Naive thymus-derived CD8-positive, alpha-beta T cell (primary cell): ENCODE data around the gene ADD2. TPM values are rescaled to one million over a fixed set of nuclear protein-coding genes. Genes with fewer than 3 reads are reported as not detected.
A peak's percentile ranks its signal among the peaks of the same experiment; 100 is the strongest.

Experiments used
- ATAC-seq, 2 donors: fragments of 150-1000 bp; cut with Tn5 transposase in 1 of 2; sonication (Bioruptor Pico), chemical (Tn5 transposase) in 1 of 2; 1 replicate in 1 of 2; 2 replicates in 1 of 2; pipeline ENCODE4 v1.10.0; 2021; ENCODE audit warnings: mild to moderate bottlenecking in 2 of 2, moderate library complexity in 2 of 2
- POLR2A ChIA-PET: fragments of 350-600 bp; sonication (Branson Sonifier 250); formaldehyde crosslinking; loops from one replicate; lab custom pipeline; 2021; ENCODE audit warnings: antibody characterized with exemption; lab: Charles Lee
- DNase-seq, 10 donors: peaks; one replicate each; pipeline versions ENCODE4 v3.0.0 to v3.0.0-alpha.2; 2020 to 2022
- H3K27ac Mint-ChIP-seq, 10 donors: one replicate each; pipeline ENCODE4 v1.8.0; 2020 to 2022; ENCODE audit warnings: mild to moderate bottlenecking in 10 of 10, mixed read lengths in 10 of 10, moderate library complexity in 4 of 10, inconsistent platforms in 1 of 10
- H3K27me3 Mint-ChIP-seq, 5 donors: one replicate each; pipeline ENCODE4 v1.8.0; 2021 to 2022; ENCODE audit warnings: mixed read lengths in 5 of 5
- H3K36me3 Mint-ChIP-seq, 3 donors: one replicate each; pipeline ENCODE4 v1.8.0; 2020 to 2022; ENCODE audit warnings: mixed read lengths in 3 of 3, mild to moderate bottlenecking in 2 of 3, inconsistent platforms in 1 of 3
- H3K4me1 Mint-ChIP-seq, 4 donors: one replicate each; pipeline ENCODE4 v1.8.0; 2021 to 2022; ENCODE audit warnings: mixed read lengths in 4 of 4
- H3K4me3 Mint-ChIP-seq, 10 donors: one replicate each; pipeline ENCODE4 v1.8.0; 2020 to 2022; ENCODE audit warnings: mild to moderate bottlenecking in 10 of 10, mixed read lengths in 10 of 10, moderate library complexity in 6 of 10, inconsistent platforms in 1 of 10
- H3K9me3 Mint-ChIP-seq, 9 donors: one replicate each; pipeline ENCODE4 v1.8.0; 2020 to 2022; ENCODE audit warnings: mixed read lengths in 9 of 9, mild to moderate bottlenecking in 3 of 9, inconsistent platforms in 1 of 9, moderate library complexity in 1 of 9
- polyA plus RNA-seq, 3 donors: library from polyadenylated mRNA; unstranded; fragments of 300-500 nt; fragmentation: Illumina TruSeq; gene quantifications; one replicate each; pipeline ENCODE4 v1.2.3, GENCODE V29; 2021
- total RNA-seq, 8 experiments: library from RNA in 2 of 8; stranded (reverse) in 2 of 8; gene quantifications; one replicate each; pipeline ENCODE4 v1.2.3 and lab custom pipeline; 2021 to 2026

The ADD2 gene
- total and polyA plus RNA-seq, 5 experiments from 2014 or later = 1.8 to 10.9 (median 4.7) TPM

GRCh38 chr2:70797506-70797905, 29.5 kb upstream of the ADD2 start:
- H3K9me3 Mint-ChIP-seq = peaks cover 0 to 11% (median 6%) of the 10 kb centered on the region in 9 donors
- ATAC-seq = no peak

GRCh38 chr2:70796262-70796661, 28.3 kb upstream of the ADD2 start:
- H3K27me3 Mint-ChIP-seq = peaks cover 12 to 71% (median 22%) of the 10 kb centered on the region in 5 donors
- no peak overlapping the region for H3K4me3 Mint-ChIP-seq
- peaks cover 0 to 11% (median 6%) of the 10 kb centered on the region in 9 donors for H3K9me3 Mint-ChIP-seq
- POLR2A ChIA-PET = interaction anchor here (0.7 kb wide), 1 partner anchor 101 kb away, joined by 3 read pairs; no protein-coding TSS in a partner anchor
- H3K36me3 Mint-ChIP-seq = peaks cover 0 to 8% (median 5%) of the 10 kb centered on the region in 3 donors
- no peak for DNase-seq
- H3K27ac Mint-ChIP-seq = no peak overlapping the region
- peaks cover 0 to 11% (median 0%) of the 10 kb centered on the region in 4 donors for H3K4me1 Mint-ChIP-seq
- no peak for ATAC-seq

More at GRCh38 chr2:70797506-70797905, 29.5 kb upstream of the ADD2 start:
- DNase-seq = no peak
- Mint-ChIP-seq H3K4me1 (peaks cover 0 to 5% (median 0%) of the 10 kb centered on the region in 4 donors), H3K27me3 (peaks cover 7 to 61% (median 13%) of the 10 kb centered on the region in 5 donors), H3K27ac (no peak overlapping the region), H3K4me3 (no peak overlapping the region), H3K36me3 (peaks cover 0 to 8% (median 5%) of the 10 kb centered on the region in 3 donors)
- POLR2A ChIA-PET = no interaction called here

GRCh38 chr2:70795164-70795995, 27.4 kb upstream of the ADD2 start:
- peaks cover 15 to 70% (median 27%) of the 10 kb centered on the region in 5 donors for H3K27me3 Mint-ChIP-seq
- POLR2A ChIA-PET = interaction anchor here (0.7 to 1.0 kb wide), 2 partner anchors 101 to 477 kb away, joined by 3 read pairs; no protein-coding TSS in a partner anchor
- ATAC-seq (no peak), DNase-seq (no peak)
- no peak overlapping the region for H3K27ac Mint-ChIP-seq
- peaks cover 0 to 10% (median 6%) of the 10 kb centered on the region in 9 donors for H3K9me3 Mint-ChIP-seq
- H3K4me3 Mint-ChIP-seq = no peak overlapping the region
- peaks cover 0 to 8% (median 5%) of the 10 kb centered on the region in 3 donors for H3K36me3 Mint-ChIP-seq
- H3K4me1 Mint-ChIP-seq = peaks cover 0 to 16% (median 2%) of the 10 kb centered on the region in 4 donors

GRCh38 chr2:70793450-70793849, 25.4 kb upstream of the ADD2 start:
- H3K9me3 Mint-ChIP-seq = no peaks in the 10 kb centered on the region
- no peak for DNase-seq
- no peak overlapping the region for H3K4me3 Mint-ChIP-seq
- H3K27ac Mint-ChIP-seq = no peak overlapping the region
- POLR2A ChIA-PET = no interaction called here
- H3K36me3 Mint-ChIP-seq = no peaks in the 10 kb centered on the region
- H3K27me3 Mint-ChIP-seq = peaks cover 19 to 70% (median 32%) of the 10 kb centered on the region in 5 donors
- H3K4me1 Mint-ChIP-seq = peaks cover 5 to 23% (median 10%) of the 10 kb centered on the region in 4 donors
- ATAC-seq = no peak

DNA sequence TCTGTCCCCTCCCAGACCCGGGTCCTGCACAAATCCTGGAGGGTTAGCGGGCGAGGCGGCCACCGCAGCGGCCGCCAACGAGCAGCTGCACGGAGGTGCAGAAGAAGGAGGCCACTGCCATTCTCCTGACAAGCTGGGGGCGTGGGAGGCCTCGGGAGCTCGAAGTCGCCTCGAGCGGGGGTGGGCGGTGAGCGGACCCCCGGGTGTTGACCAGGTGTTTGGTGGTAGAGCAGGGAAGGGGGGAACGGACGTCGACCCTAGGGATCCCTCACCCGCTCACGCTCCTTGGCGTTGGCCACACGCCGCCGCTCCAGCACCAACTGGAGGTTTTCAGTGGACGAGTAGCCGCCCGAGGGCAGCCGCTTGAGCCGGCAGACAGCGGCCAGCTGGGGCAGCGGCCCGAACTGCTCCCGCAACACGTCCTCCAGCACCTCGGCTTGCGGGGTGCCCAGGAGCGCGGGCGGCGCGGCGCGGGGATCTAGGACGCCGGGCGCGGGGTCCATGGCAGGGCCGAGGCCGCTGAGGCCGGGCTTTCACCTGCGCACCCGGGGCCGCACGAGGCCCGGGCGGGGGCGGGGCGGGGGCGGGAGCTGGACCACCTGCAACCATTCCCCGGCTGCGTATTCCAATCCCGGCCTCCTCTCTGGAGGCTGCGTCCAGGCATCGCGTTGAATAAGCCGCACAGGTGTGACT, 22.3 kb upstream of the ADD2 start, which contains the start of gene FIGLA:
Gene FIGLA, minus strand, starts transcription at position 508 of the 693 bp plus-strand sequence. Its CDS starts 5 bp downstream, at position 503.
- Mint-ChIP-seq H3K27me3 (peaks cover 31 to 75% (median 49%) of the 10 kb centered on the region in 5 donors), H3K27ac (no peak within 1 kb of the TSS), H3K9me3 (no peaks in the 10 kb centered on the region), H3K4me3 (peak within 1 kb of the TSS; percentile 74 to 90 (median 86)), H3K4me1 (peaks cover 6 to 22% (median 13%) of the 10 kb centered on the region in 4 donors), H3K36me3 (no peaks in the 10 kb centered on the region)
- peak in 1 of 10 donors; percentile 8 for DNase-seq
- peak; percentile 28 to 44 for ATAC-seq
- POLR2A ChIA-PET = no interaction called here

DNA sequence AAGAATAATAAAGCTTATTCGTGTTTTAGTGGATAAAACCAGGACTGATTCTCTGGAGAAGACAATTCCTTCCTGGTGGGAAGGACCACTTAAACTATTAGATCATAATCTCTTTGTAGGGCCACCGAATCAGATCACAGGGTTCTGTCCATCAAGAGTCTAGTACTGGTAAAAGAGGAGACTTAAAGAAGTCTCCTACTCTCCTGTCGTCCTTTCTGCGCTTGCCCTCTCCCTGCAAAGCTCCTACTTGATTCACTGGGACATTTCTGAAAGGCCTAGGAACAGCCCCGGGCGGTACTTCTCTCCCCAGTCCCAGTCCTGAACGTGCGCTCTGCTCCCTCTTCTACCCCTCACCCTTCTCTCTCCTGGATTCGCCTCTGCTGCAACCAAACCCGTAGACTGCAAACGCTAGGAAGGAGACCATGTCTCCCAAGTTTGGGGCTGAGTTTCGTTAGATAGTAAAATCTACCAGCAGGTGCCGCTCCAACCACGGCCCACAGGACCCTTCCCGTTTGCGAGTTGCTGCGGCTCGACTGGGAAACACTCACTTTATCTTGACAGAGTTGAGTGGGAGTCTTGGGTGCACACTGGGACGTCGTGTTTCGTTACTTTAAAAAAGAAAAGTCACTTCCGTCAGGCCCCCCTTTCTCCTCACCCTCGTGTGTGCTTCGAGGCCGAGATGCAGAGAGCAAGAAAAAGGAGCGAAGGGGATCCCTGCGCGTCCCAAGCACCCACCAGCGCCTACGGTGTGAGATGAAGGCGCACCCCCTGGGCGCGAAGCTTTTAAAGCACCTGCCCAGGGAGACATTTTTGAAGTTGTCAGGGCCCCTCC, 21.5 kb upstream of the ADD2 start:
- H3K36me3 Mint-ChIP-seq = no peaks in the 10 kb centered on the region
- POLR2A ChIA-PET = no interaction called here

GRCh38 chr2:70785137-70785911, 17.3 kb upstream of the ADD2 start:
- DNase-seq (peak; percentile 13 to 69 (median 37)), ATAC-seq (peak; percentile 77 to 80)
- Mint-ChIP-seq H3K4me1 (peaks cover 8 to 16% (median 11%) of the 10 kb centered on the region in 4 donors), H3K36me3 (no peaks in the 10 kb centered on the region), H3K27me3 (peaks cover 19 to 39% (median 28%) of the 10 kb centered on the region in 5 donors), H3K9me3 (no peaks in the 10 kb centered on the region), H3K4me3 (no peak overlapping the region), H3K27ac (no peak overlapping the region)
- POLR2A ChIA-PET = interaction anchor here (0.8 to 1.9 kb wide), 2 partner anchors 17 to 127 kb away, joined by 3 to 5 read pairs; partner anchors contain the start of gene ADD2

More for the DNA sequence above, 21.5 kb upstream of the ADD2 start:
- Mint-ChIP-seq H3K27me3 (peaks cover 31 to 74% (median 49%) of the 10 kb centered on the region in 5 donors), H3K4me3 (peak overlapping the region; percentile 74 to 90 (median 86)), H3K4me1 (peaks cover 8 to 24% (median 16%) of the 10 kb centered on the region in 4 donors), H3K9me3 (no peaks in the 10 kb centered on the region), H3K27ac (no peak overlapping the region)
- DNase-seq (peak; percentile 43 to 76 (median 64)), ATAC-seq (peak; percentile 77 to 86)

DNA sequence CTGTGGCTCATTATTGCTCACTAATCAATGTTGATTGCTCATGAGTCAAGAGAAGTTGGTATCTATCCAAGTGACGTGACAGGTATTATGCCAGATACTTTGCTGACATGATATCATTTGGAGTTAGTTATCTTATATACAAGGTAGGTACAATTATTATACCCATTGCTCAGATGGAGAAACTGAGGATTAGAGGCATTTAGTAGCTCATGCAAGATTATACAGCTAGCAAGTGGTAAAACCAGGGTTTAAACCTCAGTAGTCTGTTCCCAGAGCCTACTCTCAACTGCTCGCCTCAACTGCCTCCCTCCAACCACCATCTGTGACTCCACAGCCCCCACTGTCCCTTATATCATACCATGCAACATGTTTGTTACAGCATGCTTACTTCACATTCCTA, 16.3 kb upstream of the ADD2 start:
- Mint-ChIP-seq H3K27me3 (peaks cover 14 to 31% (median 24%) of the 10 kb centered on the region in 5 donors), H3K9me3 (no peaks in the 10 kb centered on the region), H3K4me3 (peak overlapping the region in 1 of 10 donors; percentile 15), H3K4me1 (peaks cover 3 to 8% (median 4%) of the 10 kb centered on the region in 4 donors), H3K27ac (no peak overlapping the region), H3K36me3 (no peaks in the 10 kb centered on the region)
- POLR2A ChIA-PET = interaction anchor here (1.9 kb wide), 1 partner anchor 16 kb away, joined by 5 read pairs; the partner anchor contains the start of gene ADD2
- ATAC-seq (no peak), DNase-seq (no peak)

DNA sequence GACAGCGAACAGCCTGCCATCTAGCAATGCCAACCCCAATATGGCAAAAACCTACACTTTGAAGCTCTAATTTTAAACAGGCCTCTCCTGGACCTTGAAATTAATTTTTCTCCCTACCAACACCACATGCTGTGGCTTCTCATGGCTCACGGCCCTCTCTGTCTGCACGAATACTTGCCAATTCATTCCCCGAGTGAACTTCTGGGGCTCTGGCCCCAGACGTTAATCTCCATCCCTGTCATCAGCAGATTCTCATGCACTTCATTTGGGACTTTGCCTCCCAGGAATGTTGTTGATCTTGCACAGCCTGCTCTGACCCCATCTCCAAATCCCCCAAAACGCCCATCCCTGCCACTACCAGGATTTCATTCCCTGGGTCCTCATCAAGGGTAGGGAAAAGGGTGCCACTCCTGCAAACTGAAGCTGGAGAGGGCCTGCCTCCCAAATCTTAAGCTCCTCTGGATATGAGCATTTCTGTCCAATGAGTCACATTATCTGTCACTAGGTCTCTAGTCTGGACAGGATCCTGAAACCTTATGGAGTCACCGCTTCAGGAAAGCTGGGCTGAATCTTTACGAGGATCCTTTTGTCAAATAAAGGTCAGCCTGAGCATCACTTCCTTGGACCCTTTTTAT, 12.0 kb upstream of the ADD2 start:
- ATAC-seq (no peak), DNase-seq (no peak)
- Mint-ChIP-seq H3K27me3 (peaks cover 2 to 12% (median 9%) of the 10 kb centered on the region in 5 donors), H3K27ac (peak overlapping the region in 1 of 10 donors; percentile 27), H3K36me3 (no peaks in the 10 kb centered on the region), H3K4me1 (peaks cover 0 to under 1% (median 0%) of the 10 kb centered on the region in 4 donors), H3K4me3 (no peak overlapping the region), H3K9me3 (no peaks in the 10 kb centered on the region)
- POLR2A ChIA-PET = no interaction called here

- Mint-ChIP-seq H3K27me3 (peaks cover 2 to 16% (median 11%) of the 10 kb centered on the region in 5 donors), H3K27ac (no peak overlapping the region), H3K4me3 (no peak overlapping the region), H3K9me3 (no peaks in the 10 kb centered on the region), H3K4me1 (no peaks in the 10 kb centered on the region), H3K36me3 (no peaks in the 10 kb centered on the region)
- no peak for DNase-seq
- no peak for ATAC-seq
- POLR2A ChIA-PET = no interaction called here
Measured at GRCh38 chr2:70779491-70779890, 11.5 kb upstream of the ADD2 start.

DNA sequence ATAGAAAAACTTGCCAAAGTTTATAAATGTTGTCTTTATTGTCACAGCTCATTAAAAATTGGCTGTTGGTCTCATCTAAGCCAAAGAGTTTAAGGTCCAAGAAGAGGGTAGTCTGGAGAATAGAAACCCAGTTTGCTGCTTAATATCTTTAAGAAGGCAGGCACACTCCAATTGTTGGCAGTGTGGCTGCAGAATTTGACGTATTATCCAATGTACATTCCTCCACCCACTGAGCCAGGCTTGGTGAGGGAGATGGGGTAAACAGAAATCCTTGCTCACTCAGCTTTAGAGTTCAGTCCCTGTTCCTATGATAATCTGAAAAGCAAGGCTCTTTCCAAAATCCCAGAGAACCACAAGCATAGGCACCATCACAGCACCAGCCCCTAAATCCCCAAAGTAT, 10.7 kb upstream of the ADD2 start:
- no peak overlapping the region for H3K4me3 Mint-ChIP-seq
- H3K27me3 Mint-ChIP-seq = peaks cover 8 to 24% (median 17%) of the 10 kb centered on the region in 5 donors
- peaks cover 0 to under 1% (median 0%) of the 10 kb centered on the region in 3 donors for H3K36me3 Mint-ChIP-seq
- H3K27ac Mint-ChIP-seq = no peak overlapping the region
- DNase-seq (no peak), ATAC-seq (no peak)
- POLR2A ChIA-PET = interaction anchor here (1.0 kb wide), 1 partner anchor 9 kb away, joined by 3 read pairs; no protein-coding TSS in a partner anchor
- no peaks in the 10 kb centered on the region for H3K4me1 Mint-ChIP-seq
- peaks cover 0 to 1% (median 0%) of the 10 kb centered on the region in 9 donors for H3K9me3 Mint-ChIP-seq
